ENCODE measurements around the gene CUL7. TPM values are rescaled to one million over a fixed set of nuclear protein-coding genes. Genes with fewer than 3 reads are reported as not detected.

Gene CUL7
- total RNA-seq: 14.5 and 15.2 TPM in 2 replicates

GRCh38 chr6:43053545-43054205, at the start of gene CUL7:
TSS of gene CUL7 (minus strand) at chr6:43053851. CDS start at chr6:43052788, 1,063 bp downstream.

GRCh38 chr6:43075670-43076463, 22.2 kb upstream of the CUL7 start, which contains the start of gene PTK7:
TSS of gene PTK7 (plus strand) at chr6:43076314. CDS start at chr6:43076489, 175 bp downstream.

GRCh38 chr6:43059168-43060033, 5.8 kb upstream of the CUL7 start, which contains the start of the genes KLC4 and MRPL2:
TSS of gene KLC4 (plus strand) at chr6:43059631. CDS start at chr6:43061336, 1,705 bp downstream.
TSS of gene MRPL2 (minus strand) at chr6:43059434. CDS start at chr6:43059381, 53 bp downstream.

GRCh38 chr6:43021270-43022047, 32.2 kb downstream of the CUL7 start, which contains the start of gene RRP36:
TSS of gene RRP36 (plus strand) at chr6:43021623. CDS start at chr6:43021655, 32 bp downstream.

GRCh38 chr6:43013843-43014433, 39.7 kb downstream of the CUL7 start, which contains the start of the genes KLHDC3 and MEA1:
TSS of gene KLHDC3 (plus strand) at chr6:43014249. CDS start at chr6:43017193, 2,944 bp downstream.
TSS of gene MEA1 (minus strand) at chr6:43013946. CDS start at chr6:43013813, 133 bp downstream.

Other genes with a start within 250 kb of the CUL7 start
- gene RPL7L1, start 174.2 kb downstream of the CUL7 start, total RNA-seq: 107 and 128 TPM in 2 replicates
- gene PTCRA, start 137.8 kb downstream of the CUL7 start, total RNA-seq: not detected in 2 replicates
- 29.5 and 32.7 TPM in 2 replicates for gene CNPY3, start 124.4 kb downstream of the CUL7 start, total RNA-seq
- not detected in 2 replicates for gene GNMT, start 93.1 kb downstream of the CUL7 start, total RNA-seq
- 26.6 and 28.3 TPM in 2 replicates for gene PEX6, start 74.7 kb downstream of the CUL7 start, total RNA-seq
- gene PPP2R5D, start 69.3 kb downstream of the CUL7 start, total RNA-seq: 60.5 and 80.8 TPM in 2 replicates
- gene MEA1, start 39.9 kb downstream of the CUL7 start, total RNA-seq: 83.5 and 84.1 TPM in 2 replicates
- gene KLHDC3, start 39.6 kb downstream of the CUL7 start, total RNA-seq: 64.0 and 68.7 TPM in 2 replicates
- gene RRP36, start 32.2 kb downstream of the CUL7 start, total RNA-seq: 80.3 and 94.5 TPM in 2 replicates
- 32.4 and 33.4 TPM in 2 replicates for gene MRPL2, start 5.6 kb upstream of the CUL7 start, total RNA-seq
- 10.3 and 11.7 TPM in 2 replicates for gene KLC4, start 5.8 kb upstream of the CUL7 start, total RNA-seq
- 84.4 and 112 TPM in 2 replicates for gene PTK7, start 22.5 kb upstream of the CUL7 start, total RNA-seq
- 23.3 and 29.9 TPM in 2 replicates for gene SRF, start 117.4 kb upstream of the CUL7 start, total RNA-seq
- 29.6 and 32.2 TPM in 2 replicates for gene CUL9, start 128.3 kb upstream of the CUL7 start, total RNA-seq
- 129 and 187 TPM in 2 replicates for gene DNPH1, start 175.6 kb upstream of the CUL7 start, total RNA-seq
- gene TTBK1, start 189.6 kb upstream of the CUL7 start, total RNA-seq: not detected in 2 replicates
- gene SLC22A7, start 244.4 kb upstream of the CUL7 start, total RNA-seq: not detected in 2 replicates

All from airway epithelial cell (primary cell).